Activated CD4-positive, alpha-beta T cell treated with anti-CD3 and anti-CD28 coated beads, Interleukin-2, amount 50 U/mL, for 24 hours (primary cell): ENCODE measurements around the gene RPL10.
A peak's percentile ranks its signal among the peaks of the same experiment; 100 is the strongest.
"Not testable (repeated sequence)": the region's sequence is repeated elsewhere in the genome, so short reads cannot be mapped to it uniquely, and the experiment has no call there.

Experiments
- DNase-seq, 2 donors: peaks; one replicate each; pipeline ENCODE4 v3.0.0-alpha.2; 2020; ENCODE audit warnings: low read depth in 1 of 2, low spot score in 1 of 2

RPL10 gene

DNA sequence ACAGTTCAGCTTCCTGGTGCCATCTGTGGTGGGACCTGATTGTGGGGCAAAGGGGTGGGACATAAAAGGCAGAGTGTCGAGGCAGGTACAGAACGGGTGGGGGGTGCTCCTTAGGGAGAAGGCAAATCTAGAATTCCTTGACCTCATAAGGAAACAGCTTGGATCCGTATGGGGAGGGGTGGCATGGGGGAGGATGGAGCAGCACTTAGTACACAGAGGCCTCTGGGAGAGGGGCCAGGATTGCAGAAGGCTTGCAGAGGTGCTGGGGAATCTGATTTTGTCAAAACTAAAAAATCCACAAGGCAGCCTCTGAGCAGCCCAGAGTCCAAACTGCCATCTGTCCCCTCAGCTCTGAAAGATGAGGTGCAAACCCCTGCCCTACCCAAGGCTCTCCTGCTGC lies 21.4 kb upstream of the RPL10 start:
- no peak for DNase-seq

DNA sequence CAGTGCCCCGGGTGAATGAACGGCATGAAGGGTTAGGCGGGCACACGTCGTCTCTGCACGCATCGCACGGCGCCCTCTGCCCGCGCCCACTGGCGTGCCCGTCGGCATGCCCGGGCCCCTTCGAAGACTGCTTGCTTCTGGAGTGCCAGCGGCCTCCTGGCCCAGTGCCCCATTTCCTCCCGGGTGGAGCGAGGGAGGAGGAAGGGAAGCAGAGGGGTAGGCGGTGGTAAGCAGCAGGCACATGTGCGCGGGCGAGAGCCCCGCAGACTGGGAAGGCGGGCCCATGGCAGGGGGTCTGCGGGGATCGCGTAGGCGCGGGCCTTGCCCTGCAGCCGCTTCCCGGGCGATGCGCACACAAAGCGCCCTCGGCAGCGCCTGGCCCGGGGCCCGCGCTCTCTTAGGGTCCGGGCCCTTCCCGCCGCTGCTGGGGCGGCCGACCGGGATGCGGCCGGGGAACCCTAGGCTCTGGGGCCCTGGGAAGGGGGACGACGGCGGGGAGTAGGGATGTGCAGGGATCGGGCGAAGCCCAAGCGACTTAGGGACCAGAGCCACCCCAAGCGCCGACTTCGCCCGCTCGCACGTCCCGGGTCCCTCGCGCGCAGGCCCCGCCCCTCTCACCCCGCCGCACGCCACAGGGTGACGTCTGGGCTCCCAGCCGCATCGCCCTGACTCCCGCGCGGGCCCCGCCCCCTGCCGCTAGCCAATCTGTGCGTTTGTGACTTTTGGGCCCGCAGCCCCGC lies 19.9 kb upstream of the RPL10 start:
- DNase-seq = no peak

DNA sequence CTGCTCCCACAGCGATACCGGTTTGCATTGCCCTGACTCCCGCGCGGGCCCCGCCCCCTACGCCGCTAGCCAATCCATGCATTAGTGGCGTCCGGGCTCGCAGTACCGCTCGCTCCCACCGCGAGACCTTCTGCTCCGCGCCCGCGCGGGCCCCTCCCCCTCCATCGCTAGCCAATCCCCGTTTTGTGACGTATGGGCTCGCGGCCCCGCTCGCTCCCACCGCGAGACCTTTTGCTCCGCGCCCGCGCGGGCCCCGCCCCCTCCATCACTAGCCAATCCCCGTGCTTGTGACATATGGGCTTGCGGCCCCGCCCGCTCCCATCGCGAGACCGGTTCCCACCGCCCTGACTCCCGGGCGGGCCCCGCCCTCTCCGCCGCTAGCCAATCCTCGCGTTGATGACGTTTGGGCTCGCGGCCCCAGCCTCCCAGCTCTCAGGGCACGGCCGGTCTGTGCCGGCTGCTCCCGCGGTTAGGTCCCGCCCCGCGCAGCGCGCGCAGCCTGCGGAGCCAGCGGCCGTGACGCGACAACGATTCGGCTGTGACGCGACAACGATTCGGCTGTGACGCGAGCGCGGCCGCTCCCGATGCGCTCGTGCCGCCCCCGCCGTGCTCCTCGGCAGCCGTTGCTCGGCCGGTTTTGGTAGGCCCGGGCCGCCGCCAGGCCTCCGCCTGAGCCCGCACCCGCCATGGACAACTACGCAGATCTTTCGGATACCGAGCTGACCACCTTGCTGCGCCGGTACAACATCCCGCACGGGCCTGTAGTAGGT lies 19.2 kb upstream of the RPL10 start, which contains the start of gene EMD:
EMD (plus strand) TSS at position 497 of the 770 bp plus-strand sequence; CDS start at position 687, 190 bp downstream.
- DNase-seq = peak; percentile 80 to 91

- DNase-seq = no peak
These were observed 18.6 kb upstream of the RPL10 start for GRCh38 chrX:154379569-154379951.

- no peak for DNase-seq
These were observed 18.0 kb upstream of the RPL10 start for GRCh38 chrX:154380153-154380552.

- no peak for DNase-seq
These were observed 17.4 kb upstream of the RPL10 start for GRCh38 chrX:154380787-154381186.

GRCh38 chrX:154381271-154381670 lies 16.9 kb upstream of the RPL10 start:
- DNase-seq = no peak

DNA sequence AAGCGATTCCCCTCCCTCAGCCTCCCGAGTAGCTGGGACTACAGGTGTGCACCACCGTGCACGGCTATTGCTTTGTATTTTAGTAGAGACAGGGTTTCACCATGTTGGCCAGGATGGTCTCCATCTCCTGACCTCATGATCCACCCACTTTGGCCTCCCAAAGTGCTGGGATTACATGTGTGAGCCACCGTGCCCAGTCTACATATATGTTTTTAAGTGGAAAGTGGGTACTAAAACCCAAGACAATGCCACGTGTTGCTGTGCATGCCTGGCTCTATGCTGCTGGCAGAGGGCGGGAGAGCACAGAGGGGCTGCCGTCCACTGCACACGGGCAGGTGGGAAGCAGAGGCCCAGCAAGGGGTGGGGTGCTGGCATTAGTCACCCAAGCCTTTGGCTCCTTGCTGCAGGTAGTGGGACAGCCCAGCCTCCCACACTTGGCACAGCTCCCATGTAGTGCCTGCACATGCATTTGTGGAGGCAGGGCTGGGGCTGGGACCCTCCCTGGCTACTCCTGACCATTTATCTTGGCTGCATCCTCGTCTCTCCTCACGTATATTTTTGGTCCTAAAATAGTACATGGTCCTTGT lies 15.6 kb upstream of the RPL10 start:
- no peak for DNase-seq

- no peak for DNase-seq
These were observed 14.6 kb upstream of the RPL10 start for GRCh38 chrX:154383359-154384283.

GRCh38 chrX:154384284-154384892 lies 13.8 kb upstream of the RPL10 start:
- DNase-seq = no peak

- not testable (repeated sequence) for DNase-seq
These were observed 10.1 kb upstream of the RPL10 start for GRCh38 chrX:154388094-154388493.

- not testable (repeated sequence) for DNase-seq
These were observed 9.5 kb upstream of the RPL10 start for GRCh38 chrX:154388649-154389048.

GRCh38 chrX:154389812-154390747 lies 8.1 kb upstream of the RPL10 start:
- DNase-seq = not testable (repeated sequence)

GRCh38 chrX:154396363-154396762 lies 1.8 kb upstream of the RPL10 start:
- DNase-seq = not testable (repeated sequence)

DNA sequence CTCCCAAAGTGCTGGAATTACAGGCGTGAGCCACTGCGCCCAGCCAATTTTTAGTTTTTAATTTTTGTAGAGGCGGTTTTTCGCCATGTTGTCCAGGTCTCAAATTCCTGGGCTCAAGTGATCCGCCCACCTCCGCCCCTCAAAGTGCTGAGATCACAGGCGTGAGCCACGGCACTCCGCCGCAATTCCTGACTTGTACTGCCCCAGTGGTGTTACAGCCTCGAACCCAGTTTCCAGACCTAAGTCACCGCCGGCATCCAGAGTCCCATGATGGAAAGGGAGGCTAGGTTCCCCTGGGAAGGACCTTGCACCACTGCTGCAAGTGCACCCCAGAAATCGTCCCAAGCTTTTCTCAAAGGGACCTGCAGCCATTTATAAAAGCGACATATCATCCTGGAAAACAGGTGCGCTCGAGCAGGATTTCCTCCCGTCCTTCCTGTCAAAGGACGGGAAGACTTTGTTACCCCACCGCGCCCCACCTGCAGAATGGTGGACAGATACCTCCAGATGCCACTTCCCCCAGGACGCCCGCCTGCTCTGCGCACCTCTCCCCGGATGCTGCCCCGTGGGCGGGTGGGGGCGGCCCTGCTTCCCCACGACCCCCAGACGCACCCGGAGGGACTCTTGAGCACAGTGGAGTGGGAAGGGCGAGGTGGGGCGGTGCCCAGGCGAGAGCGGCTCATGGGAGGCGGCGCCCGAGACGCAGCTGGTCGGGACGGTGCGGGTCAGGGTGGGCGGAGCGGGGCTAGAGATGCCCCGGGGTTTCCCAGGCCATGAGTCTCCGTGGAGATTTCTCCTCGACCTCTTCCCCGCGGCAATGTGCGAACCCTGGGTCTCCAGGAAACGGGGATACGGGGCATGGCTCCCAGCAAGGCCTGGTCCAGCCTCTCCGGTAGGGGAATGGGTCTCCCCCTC lies 947 bp upstream of the RPL10 start:
- DNase-seq = peak in 1 of 2 donors; percentile 49

DNA sequence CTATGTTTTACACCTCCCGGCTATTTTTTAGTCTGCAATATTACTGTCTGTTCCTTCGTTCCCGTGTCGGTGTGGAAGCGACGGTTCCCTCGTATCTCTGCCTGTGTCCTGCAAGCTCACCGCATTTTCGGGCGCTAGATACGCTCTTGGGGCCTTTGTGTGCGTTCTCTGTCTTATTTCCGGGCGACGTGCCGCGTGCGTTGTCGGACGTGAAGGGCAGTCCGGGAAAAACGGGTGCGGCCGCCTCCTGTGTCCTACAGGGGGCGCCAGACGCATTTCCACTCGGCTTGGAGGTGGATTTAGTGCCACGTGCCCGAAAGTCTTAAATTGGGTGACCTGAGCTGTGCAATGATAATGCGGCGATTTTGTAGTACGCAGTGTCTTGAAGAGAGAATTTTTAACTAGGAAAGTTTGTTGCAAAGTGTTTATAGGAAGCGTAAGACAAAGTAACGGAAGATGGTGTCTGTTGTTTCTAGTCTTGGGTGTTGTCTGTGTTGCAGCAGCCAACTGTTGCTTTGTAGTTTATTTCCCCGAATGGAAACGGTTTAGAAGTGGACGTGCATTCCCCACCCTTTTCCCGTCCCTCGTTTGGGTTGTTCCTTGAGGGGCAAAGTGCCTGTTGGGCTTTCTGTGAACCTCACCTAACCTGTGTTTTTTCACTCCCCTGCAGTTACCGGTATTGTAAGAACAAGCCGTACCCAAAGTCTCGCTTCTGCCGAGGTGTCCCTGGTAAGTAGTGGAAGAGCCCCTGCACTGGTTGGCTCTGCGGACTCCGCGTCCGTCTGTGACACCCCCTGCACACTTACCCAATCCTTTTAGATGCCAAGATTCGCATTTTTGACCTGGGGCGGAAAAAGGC lies 720 bp downstream of the RPL10 start:
- peak; percentile 63 to 78 for DNase-seq
